ENCODE data around the gene HINT2.

- TF ChIP-seq POLR2A (IDR thresholded peaks at IDR 0.05): no peak
- TF ChIP-seq CTCF (IDR thresholded peaks at IDR 0.05): no peak
Observed at GRCh38 chr9:35829764-35830096, 14.9 kb upstream of the HINT2 start.

All from heart left ventricle (tissue), 13 donors.